ENCODE measurements around the gene TGFBI. TPM values are rescaled to one million over a fixed set of nuclear protein-coding genes. Genes with fewer than 3 reads are reported as not detected.

Gene TGFBI
- total and polyA plus RNA-seq, 11 donors, result 31.8 to 206 (median 50.0) TPM

DNA sequence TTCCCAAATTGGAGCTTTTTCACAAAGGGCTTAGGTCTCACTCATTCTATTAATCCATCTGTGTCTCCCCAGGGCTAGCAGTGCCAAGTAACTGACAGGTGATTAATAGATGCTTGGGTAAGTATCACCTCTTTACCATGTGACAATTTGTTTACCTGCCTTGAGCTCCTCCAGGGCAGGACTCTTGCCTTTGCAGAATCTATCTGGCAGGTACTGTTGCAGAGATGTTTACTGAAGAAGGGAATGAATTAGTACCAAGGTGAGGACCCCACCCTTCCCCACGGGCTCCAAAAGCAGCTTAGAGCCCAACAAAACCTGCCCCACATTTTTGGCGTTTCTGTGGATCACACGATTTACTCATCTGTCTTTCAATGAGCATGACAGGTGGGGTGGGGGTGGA lies 698 bp upstream of the TGFBI start:
- H3K4me1 ChIP-seq, result peaks cover 5 to 98% (median 49%) of the 10 kb centered on the region in 12 donors

DNA sequence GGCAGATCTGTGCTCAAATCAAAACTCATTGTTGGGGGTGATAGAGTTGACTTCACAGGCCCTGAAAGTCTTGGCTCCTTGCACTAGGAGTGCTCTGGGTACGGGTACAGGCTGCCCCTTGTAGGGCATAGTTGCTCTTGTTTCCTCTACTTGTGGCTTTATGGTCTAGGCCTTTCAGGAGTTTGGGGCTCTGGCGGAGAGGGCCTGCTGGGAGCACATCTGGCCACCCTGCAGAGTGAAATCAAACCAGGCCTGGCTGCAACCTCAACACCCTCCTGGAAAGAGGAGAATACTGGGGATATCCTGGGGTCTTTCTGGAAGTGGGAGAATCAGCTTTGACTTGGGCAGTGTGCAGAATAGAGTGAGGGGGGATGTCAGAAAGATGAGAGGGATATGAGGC lies 1.5 kb downstream of the TGFBI start:
- Histone ChIP-seq H3K27ac (peak overlapping the region in 8 of 12 donors; percentile 52 to 89 (median 77)), H3K27me3 (no peaks in the 10 kb centered on the region), H3K36me3 (peaks cover 0 to 25% (median 9%) of the 10 kb centered on the region in 9 donors), H3K4me1 (peaks cover 5 to 92% (median 44%) of the 10 kb centered on the region in 12 donors), H3K4me3 (peak overlapping the region in 11 of 12 donors; percentile 51 to 86 (median 72)), H3K9me3 (no peaks in the 10 kb centered on the region)
- WGBS, 4 donors, result 46 to 89% (median 74%) methylated on average over 1 to 2 of the region's 2 CpGs
- intact Hi-C loops (cut with DNase I), result loop anchor here in 1 of 10 donors (5.0 kb wide), 1 partner anchor 53 kb away; no protein-coding TSS in a partner anchor
- ATAC-seq (no peak), DNase-seq (no peak)
- TF ChIP-seq CTCF (IDR thresholded peaks at IDR 0.05) (no peak), POLR2A (IDR thresholded peaks at IDR 0.05) (no peak)

More for the DNA sequence above, 698 bp upstream of the TGFBI start:
- peak overlapping the region in 2 of 12 donors; percentile 71 to 89 for H3K27ac ChIP-seq
- no peaks in the 10 kb centered on the region for H3K27me3 ChIP-seq
- H3K9me3 ChIP-seq, result no peaks in the 10 kb centered on the region
- H3K4me3 ChIP-seq, result peak overlapping the region in 4 of 12 donors; percentile 58 to 86 (median 78)
- WGBS, 4 donors, result 52 to 56% (median 53%) methylated on average over 3 of the region's 3 CpGs
- intact Hi-C loops (cut with DNase I), result loop anchor here in 6 of 10 donors (5.0 kb wide), 2 partner anchors 41 to 51 kb away; no protein-coding TSS in a partner anchor
- ATAC-seq (no peak), DNase-seq (no peak)
- TF ChIP-seq CTCF (IDR thresholded peaks at IDR 0.05) (no peak), POLR2A (IDR thresholded peaks at IDR 0.05) (no peak)
- peaks cover 0 to 4% (median 0%) of the 10 kb centered on the region in 9 donors for H3K36me3 ChIP-seq

- no peak for TF ChIP-seq CTCF (IDR thresholded peaks at IDR 0.05)
- no peak for TF ChIP-seq POLR2A (IDR thresholded peaks at IDR 0.05)
- ATAC-seq (peak in 1 of 4 donors; percentile 28), DNase-seq (no peak)
- Histone ChIP-seq H3K27ac (peak overlapping the region in 10 of 12 donors; percentile 1 to 88 (median 60)), H3K4me3 (peak overlapping the region in 9 of 12 donors; percentile 51 to 86 (median 72)), H3K36me3 (peaks cover 0 to 29% (median 9%) of the 10 kb centered on the region in 9 donors), H3K27me3 (no peaks in the 10 kb centered on the region), H3K4me1 (peaks cover 5 to 92% (median 52%) of the 10 kb centered on the region in 12 donors), H3K9me3 (no peaks in the 10 kb centered on the region)
- 49 to 57% (median 55%) methylated on average over 8 of the region's 8 CpGs for WGBS, 4 donors
- intact Hi-C loops (cut with DNase I), result loop anchor here in 1 of 10 donors (5.0 kb wide), 1 partner anchor 54 kb away; no protein-coding TSS in a partner anchor
These were observed 2.3 kb downstream of the TGFBI start for GRCh38 chr5:136030956-136031611.

GRCh38 chr5:136031711-136032110 lies 2.9 kb downstream of the TGFBI start:
- TF ChIP-seq POLR2A (IDR thresholded peaks at IDR 0.05) (no peak), CTCF (IDR thresholded peaks at IDR 0.05) (no peak)
- intact Hi-C loops (cut with DNase I), result loop anchor here in 1 of 10 donors (5.0 kb wide), 1 partner anchor 54 kb away; no protein-coding TSS in a partner anchor
- ATAC-seq (no peak), DNase-seq (no peak)
- peaks cover 5 to 92% (median 55%) of the 10 kb centered on the region in 12 donors for H3K4me1 ChIP-seq
- WGBS, 4 donors, result 46 to 64% (median 52%) methylated on average over 6 of the region's 6 CpGs
- peak overlapping the region in 11 of 12 donors; percentile 13 to 88 (median 55) for H3K27ac ChIP-seq
- peaks cover 0 to 31% (median 9%) of the 10 kb centered on the region in 9 donors for H3K36me3 ChIP-seq
- H3K4me3 ChIP-seq, result peak overlapping the region in 6 of 12 donors; percentile 58 to 86 (median 74)
- no peaks in the 10 kb centered on the region for H3K27me3 ChIP-seq
- H3K9me3 ChIP-seq, result no peaks in the 10 kb centered on the region
